ENCODE results near the gene AMIGO1.
"Not testable (repeated sequence)": the region's sequence is repeated elsewhere in the genome, so short reads cannot be mapped to it uniquely, and the experiment has no call there.

The AMIGO1 gene

GRCh38 chr1:109483672-109484518 is 25.6 kb downstream of the AMIGO1 start, which contains the start of gene ATXN7L2:
Gene ATXN7L2, plus strand, starts transcription at chr1:109483905. Its CDS starts 49 bp downstream, at chr1:109483954.
- peak; percentile 81 to 89 (median 88) for DNase-seq (ENCODE audit: low read depth in 3 of 3)

- DNase-seq (ENCODE audit: low read depth in 3 of 3) = peak in 1 of 3 experiments; percentile 17
Observed at GRCh38 chr1:109482791-109483671, 26.5 kb downstream of the AMIGO1 start.

- no peak for DNase-seq (ENCODE audit: low read depth in 3 of 3)
Observed at GRCh38 chr1:109482242-109482641, 27.3 kb downstream of the AMIGO1 start.

- no peak for DNase-seq (ENCODE audit: low read depth in 3 of 3)
Observed at GRCh38 chr1:109481646-109482045, 27.9 kb downstream of the AMIGO1 start.

- no peak for DNase-seq (ENCODE audit: low read depth in 3 of 3)
Observed at GRCh38 chr1:109479901-109480300, 29.6 kb downstream of the AMIGO1 start.

GRCh38 chr1:109479311-109479710 is 30.2 kb downstream of the AMIGO1 start:
- no peak for DNase-seq (ENCODE audit: low read depth in 3 of 3)

GRCh38 chr1:109478806-109479205 is 30.7 kb downstream of the AMIGO1 start:
- peak in 1 of 3 experiments; percentile 22 for DNase-seq (ENCODE audit: low read depth in 3 of 3)

- no peak for DNase-seq (ENCODE audit: low read depth in 3 of 3)
Observed at GRCh38 chr1:109477821-109478220, 31.7 kb downstream of the AMIGO1 start.

GRCh38 chr1:109476825-109477224 is 32.7 kb downstream of the AMIGO1 start:
- DNase-seq (ENCODE audit: low read depth in 3 of 3) = no peak

GRCh38 chr1:109475261-109475660 is 34.3 kb downstream of the AMIGO1 start:
- DNase-seq (ENCODE audit: low read depth in 3 of 3) = no peak

- DNase-seq (ENCODE audit: low read depth in 3 of 3) = no peak
Observed at GRCh38 chr1:109474697-109475096, 34.8 kb downstream of the AMIGO1 start.

GRCh38 chr1:109473284-109474057 is 36.1 kb downstream of the AMIGO1 start:
- DNase-seq (ENCODE audit: low read depth in 3 of 3) = not testable (repeated sequence)

GRCh38 chr1:109472779-109473178 is 36.7 kb downstream of the AMIGO1 start:
- DNase-seq (ENCODE audit: low read depth in 3 of 3) = no peak

- no peak for DNase-seq (ENCODE audit: low read depth in 3 of 3)
Observed at GRCh38 chr1:109470245-109470644, 39.3 kb downstream of the AMIGO1 start.

- no peak for DNase-seq (ENCODE audit: low read depth in 3 of 3)
Observed at GRCh38 chr1:109468903-109469302, 40.6 kb downstream of the AMIGO1 start.

- no peak for DNase-seq (ENCODE audit: low read depth in 3 of 3)
Observed at GRCh38 chr1:109468061-109468460, 41.5 kb downstream of the AMIGO1 start.

- DNase-seq (ENCODE audit: low read depth in 3 of 3) = no peak
Observed at GRCh38 chr1:109467301-109467777, 42.2 kb downstream of the AMIGO1 start.

GRCh38 chr1:109466452-109467300 is 42.9 kb downstream of the AMIGO1 start, which contains the start of gene SYPL2:
Gene SYPL2, plus strand, starts transcription at chr1:109466546. Its CDS starts 298 bp downstream, at chr1:109466844.
- no peak for DNase-seq (ENCODE audit: low read depth in 3 of 3)

- DNase-seq (ENCODE audit: low read depth in 3 of 3) = no peak
Observed at GRCh38 chr1:109466125-109466451, 43.4 kb downstream of the AMIGO1 start.

GRCh38 chr1:109457819-109458218 is 51.7 kb downstream of the AMIGO1 start:
- no peak for DNase-seq (ENCODE audit: low read depth in 3 of 3)

Measured in stimulated activated CD4-positive, alpha-beta T cell treated with anti-CD3 and anti-CD28 coated beads, TNF-alpha, amount 100 ng/mL, for 24 hours (primary cell).